GM23338 (cell line): ENCODE results near the gene S1PR2. TPM values are rescaled to one million over a fixed set of nuclear protein-coding genes. Genes with fewer than 3 reads are reported as not detected.

Experiments used
- ATAC-seq: fragments of 200-7000 bp; cut with Tn5 transposase; 3 replicates; pipeline ENCODE4 v1.9.1; 2020
- DNase-seq: peaks from one replicate; pipeline ENCODE4 v3.0.0-alpha.2; 2015; ENCODE audit warnings: low spot score
- H2AFZ ChIP-seq: fragments of 200-600 bp; sonication (generic); 2 replicates; pipeline ENCODE4 v1.8.0; 2016; ENCODE audit warnings: antibody characterized with exemption, mild to moderate bottlenecking, moderate library complexity
- H3F3A ChIP-seq: fragments of 200-600 bp; sonication (generic); replicated peaks from 2 replicates; pipeline ENCODE4 v1.8.0; 2017; ENCODE audit warnings: antibody characterized with exemption, mixed run types, low read depth
- H3K27ac ChIP-seq: fragments of 200-600 bp; sonication (generic); 2 replicates; pipeline ENCODE4 v1.6.1; 2016; ENCODE audit warnings: low read depth
- H3K27me3 ChIP-seq: fragments of 200-600 bp; sonication (generic); 2 replicates; pipeline ENCODE4 v1.8.0; 2016; ENCODE audit warnings: mild to moderate bottlenecking, mixed run types, moderate library complexity; ENCODE audit not compliant: insufficient read depth
- H3K36me3 ChIP-seq: fragments of 200-600 bp; sonication (generic); 2 replicates; pipeline ENCODE4 v1.8.0; 2016; ENCODE audit warnings: mild to moderate bottlenecking; ENCODE audit not compliant: insufficient read depth
- H3K4me1 ChIP-seq: fragments of 200-600 bp; sonication (generic); 2 replicates; pipeline ENCODE4 v1.8.0; 2016; ENCODE audit warnings: mild to moderate bottlenecking, moderate library complexity; ENCODE audit not compliant: insufficient read depth
- H3K4me2 ChIP-seq: fragments of 200-600 bp; sonication (generic); 2 replicates; pipeline ENCODE4 v1.7.1; 2017; ENCODE audit warnings: mixed run types
- H3K4me3 ChIP-seq: fragments of 200-600 bp; sonication (generic); 2 replicates; pipeline ENCODE4 v1.6.1; 2016; ENCODE audit warnings: mixed run types
- H3K79me2 ChIP-seq: fragments of 200-600 bp; sonication (generic); replicated peaks from 2 replicates; pipeline ENCODE4 v1.8.0; 2017; ENCODE audit warnings: mild to moderate bottlenecking; ENCODE audit not compliant: insufficient read depth
- H3K9me2 ChIP-seq: fragments of 200-600 bp; sonication (generic); 2 replicates; pipeline ENCODE4 v1.8.0; 2017; ENCODE audit not compliant: insufficient read depth
- H4K20me1 ChIP-seq: fragments of 200-600 bp; sonication (generic); replicated peaks from 2 replicates; pipeline ENCODE4 v1.8.0; 2017; ENCODE audit warnings: mild to moderate bottlenecking; ENCODE audit not compliant: insufficient read depth
- H3K27ac Mint-ChIP-seq: 2 replicates; pipeline ENCODE4 v1.8.0; 2020; ENCODE audit warnings: inconsistent platforms, mild to moderate bottlenecking, moderate library complexity, mixed read lengths
- H3K27me3 Mint-ChIP-seq: 3 replicates; pipeline ENCODE4 v1.8.0; 2022; ENCODE audit warnings: low read depth, mild to moderate bottlenecking, moderate library complexity, mixed read lengths, inconsistent platforms; ENCODE audit not compliant: insufficient read depth, poor library complexity
- H3K36me3 Mint-ChIP-seq: 3 replicates; pipeline ENCODE4 v1.8.0; 2021; ENCODE audit warnings: low read depth, mild to moderate bottlenecking, inconsistent platforms, moderate library complexity, mixed read lengths
- H3K4me1 Mint-ChIP-seq: 3 replicates; pipeline ENCODE4 v1.8.0; 2020; ENCODE audit warnings: mild to moderate bottlenecking, inconsistent platforms, mixed read lengths
- H3K4me3 Mint-ChIP-seq: 3 replicates; pipeline ENCODE4 v1.8.0; 2021; ENCODE audit warnings: moderate library complexity, mild to moderate bottlenecking, inconsistent platforms, mixed read lengths
- H3K9me3 Mint-ChIP-seq: 3 replicates; pipeline ENCODE4 v1.8.0; 2020; ENCODE audit warnings: moderate library complexity, mild to moderate bottlenecking, inconsistent platforms, mixed read lengths
- CREB1 ChIP-seq: fragments of 250-450 bp; sonication (Bioruptor Pico); IDR thresholded peaks from 2 replicates; pipeline ENCODE4 v1.5.0; 2020; ENCODE audit warnings: low read depth, mild to moderate bottlenecking, moderate library complexity
- ETS1 ChIP-seq: IDR thresholded peaks from 2 replicates; pipeline ENCODE4 v1.6.1; 2016; ENCODE audit warnings: antibody characterized with exemption
- EZH2 ChIP-seq: fragments of 200-600 bp; sonication (generic); IDR thresholded peaks from one replicate; pipeline ENCODE4 v1.8.0; 2017; ENCODE audit warnings: antibody characterized with exemption, mild to moderate bottlenecking, low read depth; ENCODE audit not compliant: unreplicated experiment
- EZH2phosphoT487 ChIP-seq: fragments of 200-600 bp; sonication (generic); IDR thresholded peaks from one replicate; pipeline ENCODE4 v1.8.1; 2018; ENCODE audit warnings: antibody characterized with exemption; ENCODE audit not compliant: unreplicated experiment
- JUNB ChIP-seq: IDR thresholded peaks from one replicate; pipeline ENCODE4 v1.6.1; 2016; ENCODE audit warnings: antibody characterized with exemption; ENCODE audit not compliant: unreplicated experiment
- POLR2AphosphoS5 ChIP-seq: IDR thresholded peaks from 2 replicates; pipeline ENCODE4 v1.6.1; 2016; ENCODE audit warnings: antibody characterized with exemption, low read depth
- STAT1 ChIP-seq: IDR thresholded peaks from one replicate; pipeline ENCODE4 v1.6.1; 2016; ENCODE audit warnings: antibody characterized with exemption; ENCODE audit not compliant: unreplicated experiment
- ZNF114 ChIP-seq: fragments of 250-450 bp; sonication (Bioruptor Pico); IDR thresholded peaks from 2 replicates; pipeline ENCODE4 v1.5.0; 2020; ENCODE audit warnings: mild to moderate bottlenecking, moderate library complexity
- ZNF331 ChIP-seq: fragments of 250-450 bp; sonication (Bioruptor Pico); IDR thresholded peaks from 2 replicates; pipeline ENCODE4 v1.5.0; 2020; ENCODE audit warnings: low read depth, mild to moderate bottlenecking, moderate library complexity
- ZNF462 ChIP-seq: fragments of 250-450 bp; sonication (Bioruptor Pico); IDR thresholded peaks from 2 replicates; pipeline ENCODE4 v1.5.0; 2020; ENCODE audit warnings: mild to moderate bottlenecking, moderate library complexity
- polyA plus RNA-seq: library from polyadenylated mRNA; unstranded; fragments of >200 nt; fragmentation: Nextera tagmentation; extraction: Ambion mirVana; gene quantifications from 2 replicates; pipeline ENCODE4 v1.2.1, GENCODE V29; 2016
- total RNA-seq: library from RNA; depleted of rRNA; stranded (reverse); fragments of >200 nt; shearing (Covaris generic); gene quantifications from 2 replicates; pipeline ENCODE4 v1.2.3, GENCODE V29; 2014
- TF ChIP-seq, protein P1 (sequence below), 2 experiments: fragments of 200-600 bp in 1 of 2; sonication (generic) in 1 of 2; conservative IDR thresholded peaks; 2 replicates each; pipeline versions ENCODE4 v1.5.1 to v1.6.1; 2016 to 2017; ENCODE audit warnings: antibody characterized with exemption in 2 of 2, low read depth in 2 of 2, mild to moderate bottlenecking in 2 of 2, moderate library complexity in 1 of 2
- TF ChIP-seq, protein P2 (sequence below): IDR thresholded peaks from one replicate; pipeline ENCODE4 v1.6.1; 2018; ENCODE audit warnings: antibody characterized with exemption; ENCODE audit not compliant: unreplicated experiment

The S1PR2 gene
- total and polyA plus RNA-seq, 2 experiments from 2014 or later = 9.2 to 13.9 TPM

GRCh38 chr19:10278935-10279334 lies 47.8 kb upstream of the S1PR2 start (continued):
- TF ChIP-seq, protein P1, sequence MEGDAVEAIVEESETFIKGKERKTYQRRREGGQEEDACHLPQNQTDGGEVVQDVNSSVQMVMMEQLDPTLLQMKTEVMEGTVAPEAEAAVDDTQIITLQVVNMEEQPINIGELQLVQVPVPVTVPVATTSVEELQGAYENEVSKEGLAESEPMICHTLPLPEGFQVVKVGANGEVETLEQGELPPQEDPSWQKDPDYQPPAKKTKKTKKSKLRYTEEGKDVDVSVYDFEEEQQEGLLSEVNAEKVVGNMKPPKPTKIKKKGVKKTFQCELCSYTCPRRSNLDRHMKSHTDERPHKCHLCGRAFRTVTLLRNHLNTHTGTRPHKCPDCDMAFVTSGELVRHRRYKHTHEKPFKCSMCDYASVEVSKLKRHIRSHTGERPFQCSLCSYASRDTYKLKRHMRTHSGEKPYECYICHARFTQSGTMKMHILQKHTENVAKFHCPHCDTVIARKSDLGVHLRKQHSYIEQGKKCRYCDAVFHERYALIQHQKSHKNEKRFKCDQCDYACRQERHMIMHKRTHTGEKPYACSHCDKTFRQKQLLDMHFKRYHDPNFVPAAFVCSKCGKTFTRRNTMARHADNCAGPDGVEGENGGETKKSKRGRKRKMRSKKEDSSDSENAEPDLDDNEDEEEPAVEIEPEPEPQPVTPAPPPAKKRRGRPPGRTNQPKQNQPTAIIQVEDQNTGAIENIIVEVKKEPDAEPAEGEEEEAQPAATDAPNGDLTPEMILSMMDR (conservative IDR thresholded peaks at IDR 0.05; ENCODE audit: low read depth in 2 of 2) = no peak
- TF ChIP-seq CREB1 (no peak), EZH2 (no peak), JUNB (no peak), STAT1 (no peak), EZH2phosphoT487 (no peak), ZNF114 (CRISPR knock-in tag) (no peak), POLR2AphosphoS5 (no peak)

- no peak for ATAC-seq
- no peaks in the 10 kb centered on the region for H3K9me3 Mint-ChIP-seq
- no peak overlapping the region for H3K27ac ChIP-seq
- H3K27me3 Mint-ChIP-seq = peaks cover 5% of the 10 kb centered on the region
- H3K27me3 ChIP-seq = peaks cover under 1% of the 10 kb centered on the region; the same call in 1 of the 2 replicates
- H3K36me3 ChIP-seq = no peaks in the 10 kb centered on the region
- peaks cover 4% of the 10 kb centered on the region; the same call in 1 of the 3 replicates for H3K36me3 Mint-ChIP-seq
- DNase-seq = no peak
- H3K4me3 ChIP-seq = no peak overlapping the region
- no peak overlapping the region for H3K27ac Mint-ChIP-seq
- H3K4me2 ChIP-seq = no peak overlapping the region
- no peaks in the 10 kb centered on the region for H3K4me1 ChIP-seq
- no peak overlapping the region for H3K4me3 Mint-ChIP-seq
- peaks cover 6% of the 10 kb centered on the region; the same call in 1 of the 2 replicates for H4K20me1 ChIP-seq
- H2AFZ ChIP-seq = no peak overlapping the region
- H3K4me1 Mint-ChIP-seq = 0 out of 3 replicates have a peak, but pooled peaks cover under 1% of the 10 kb centered on the region
- no peaks in the 10 kb centered on the region for H3K79me2 ChIP-seq
- H3F3A ChIP-seq = no peaks in the 10 kb centered on the region
- no peaks in the 10 kb centered on the region for H3K9me2 ChIP-seq
- TF ChIP-seq, protein P2, sequence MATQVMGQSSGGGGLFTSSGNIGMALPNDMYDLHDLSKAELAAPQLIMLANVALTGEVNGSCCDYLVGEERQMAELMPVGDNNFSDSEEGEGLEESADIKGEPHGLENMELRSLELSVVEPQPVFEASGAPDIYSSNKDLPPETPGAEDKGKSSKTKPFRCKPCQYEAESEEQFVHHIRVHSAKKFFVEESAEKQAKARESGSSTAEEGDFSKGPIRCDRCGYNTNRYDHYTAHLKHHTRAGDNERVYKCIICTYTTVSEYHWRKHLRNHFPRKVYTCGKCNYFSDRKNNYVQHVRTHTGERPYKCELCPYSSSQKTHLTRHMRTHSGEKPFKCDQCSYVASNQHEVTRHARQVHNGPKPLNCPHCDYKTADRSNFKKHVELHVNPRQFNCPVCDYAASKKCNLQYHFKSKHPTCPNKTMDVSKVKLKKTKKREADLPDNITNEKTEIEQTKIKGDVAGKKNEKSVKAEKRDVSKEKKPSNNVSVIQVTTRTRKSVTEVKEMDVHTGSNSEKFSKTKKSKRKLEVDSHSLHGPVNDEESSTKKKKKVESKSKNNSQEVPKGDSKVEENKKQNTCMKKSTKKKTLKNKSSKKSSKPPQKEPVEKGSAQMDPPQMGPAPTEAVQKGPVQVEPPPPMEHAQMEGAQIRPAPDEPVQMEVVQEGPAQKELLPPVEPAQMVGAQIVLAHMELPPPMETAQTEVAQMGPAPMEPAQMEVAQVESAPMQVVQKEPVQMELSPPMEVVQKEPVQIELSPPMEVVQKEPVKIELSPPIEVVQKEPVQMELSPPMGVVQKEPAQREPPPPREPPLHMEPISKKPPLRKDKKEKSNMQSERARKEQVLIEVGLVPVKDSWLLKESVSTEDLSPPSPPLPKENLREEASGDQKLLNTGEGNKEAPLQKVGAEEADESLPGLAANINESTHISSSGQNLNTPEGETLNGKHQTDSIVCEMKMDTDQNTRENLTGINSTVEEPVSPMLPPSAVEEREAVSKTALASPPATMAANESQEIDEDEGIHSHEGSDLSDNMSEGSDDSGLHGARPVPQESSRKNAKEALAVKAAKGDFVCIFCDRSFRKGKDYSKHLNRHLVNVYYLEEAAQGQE = no peak
- TF ChIP-seq ETS1 (no peak), CREB1 (no peak), STAT1 (no peak), ZNF462 (CRISPR knock-in tag) (no peak), ZNF331 (CRISPR knock-in tag) (no peak), ZNF114 (CRISPR knock-in tag) (no peak), JUNB (no peak)
Measured at GRCh38 chr19:10277795-10278589, 46.9 kb upstream of the S1PR2 start.
